Muscle of back (tissue), 13 donors: ENCODE results near the gene DMRTB1. TPM values are rescaled to one million over a fixed set of nuclear protein-coding genes. Genes with fewer than 3 reads are reported as not detected.

Source experiments
- DNase-seq, 3 donors: peaks; one replicate each; pipeline versions ENCODE4 v3.0.0 to v3.0.0-alpha.2; 2013
- long read RNA-seq, 9 donors: transcript quantifications; one replicate each; lab custom pipeline, GENCODE V29; 2026
- polyA plus RNA-seq, 10 donors: library from polyadenylated mRNA; unstranded; fragments of 120-200 nt; gene quantifications; one replicate each; pipeline ENCODE4 v1.2.1, GENCODE V29; 2013; ENCODE audit not compliant: insufficient read length in 10 of 10

DMRTB1 gene
- polyA plus RNA-seq = under 1 TPM in 2 of 10 donors, not detected in 8; 0.11 to 0.26 TPM
- long read RNA-seq, donor 1 = 0 reads
- long read RNA-seq, donor 2 = 0 reads
- long read RNA-seq, donor 3 = 0 reads
- long read RNA-seq, donor 4 = 0 reads
- long read RNA-seq, donor 5 = 0 reads
- long read RNA-seq, donor 6 = 0 reads
- long read RNA-seq, donor 7 = 0 reads
- long read RNA-seq, donor 8 = 0 reads
- long read RNA-seq, donor 9 = 0 reads

DNA sequence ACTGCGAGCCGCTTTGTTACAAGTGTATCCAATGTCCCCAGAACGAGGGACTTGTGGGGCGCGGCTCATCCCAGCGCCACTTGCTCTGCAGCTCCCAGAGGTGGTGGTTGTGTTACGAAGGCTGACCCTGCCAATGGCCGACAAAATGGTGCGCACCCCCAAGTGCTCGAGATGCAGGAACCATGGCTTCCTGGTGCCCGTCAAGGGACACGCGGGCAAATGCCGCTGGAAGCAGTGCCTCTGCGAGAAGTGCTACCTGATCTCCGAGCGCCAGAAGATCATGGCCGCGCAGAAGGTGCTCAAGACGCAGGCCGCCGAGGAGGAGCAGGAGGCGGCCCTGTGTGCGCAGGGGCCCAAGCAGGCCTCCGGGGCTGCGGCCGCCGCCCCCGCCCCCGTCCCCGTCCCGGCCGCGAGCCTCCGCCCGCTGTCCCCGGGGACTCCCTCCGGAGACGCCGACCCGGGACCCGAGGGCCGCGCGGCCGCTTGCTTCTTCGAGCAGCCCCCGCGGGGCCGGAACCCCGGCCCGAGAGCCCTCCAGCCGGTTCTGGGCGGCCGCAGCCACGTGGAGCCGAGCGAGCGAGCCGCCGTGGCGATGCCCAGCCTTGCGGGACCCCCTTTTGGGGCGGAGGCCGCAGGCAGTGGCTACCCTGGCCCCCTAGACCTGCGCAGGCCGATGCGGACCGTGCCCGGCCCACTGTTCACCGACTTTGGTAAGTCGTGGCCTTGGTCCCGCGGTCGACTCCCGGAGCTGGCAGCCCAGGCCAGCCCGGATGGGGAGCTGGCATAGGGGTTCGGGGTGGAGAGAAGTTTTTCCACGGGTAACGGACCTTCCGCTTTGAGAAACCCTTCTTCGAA lies at the start of gene DMRTB1:
Gene DMRTB1 (plus strand): TSS at position 79 of the 855 bp plus-strand sequence. CDS start 55 bp downstream, at position 134.
- no peak for DNase-seq

DNA sequence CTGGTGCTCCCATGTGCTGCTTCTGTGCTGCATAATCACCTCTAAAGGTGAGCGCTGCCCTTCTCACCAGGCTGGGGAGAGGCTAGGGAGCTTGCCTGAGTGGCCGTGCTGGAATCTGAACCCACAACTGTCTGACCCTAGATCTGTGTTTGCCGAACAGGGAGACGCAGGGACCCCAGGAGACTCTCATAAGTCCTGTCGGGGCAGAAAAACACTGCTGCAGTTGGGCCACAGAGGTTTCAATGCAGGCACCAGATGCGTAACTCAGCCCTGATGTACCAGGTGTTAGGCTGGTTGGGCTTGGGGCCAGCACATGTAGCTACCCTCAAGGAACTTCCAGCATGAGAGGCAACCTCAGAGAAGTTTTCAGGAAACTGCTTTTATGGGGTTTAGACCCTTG lies 49.5 kb upstream of the DMRTB1 start:
- DNase-seq = no peak

DNA sequence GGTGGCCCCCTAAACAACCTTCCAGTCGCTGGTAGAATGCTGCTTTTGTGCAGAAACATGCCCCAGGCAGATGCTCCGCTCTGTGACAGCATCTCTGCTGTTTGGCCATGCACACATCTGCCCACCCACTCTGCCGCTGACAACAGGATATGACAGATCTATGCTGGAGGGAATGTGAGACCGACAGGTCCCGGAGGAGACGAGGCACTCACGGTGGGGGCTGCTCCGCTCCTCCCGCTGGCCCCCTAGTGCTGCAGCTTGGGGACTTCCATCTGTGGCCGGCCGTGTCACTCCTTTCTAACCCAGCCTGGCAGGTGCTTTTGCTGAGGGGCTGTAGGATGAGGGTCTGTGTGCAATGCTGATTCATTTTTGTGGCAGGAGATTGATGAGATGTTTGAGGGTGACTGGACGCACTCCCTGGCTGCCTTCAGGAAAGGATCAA lies 49.1 kb upstream of the DMRTB1 start:
- DNase-seq = peak in 2 of 3 donors; percentile 25 to 37

GRCh38 chr1:53410701-53411100 lies 48.5 kb upstream of the DMRTB1 start:
- no peak for DNase-seq

- no peak for DNase-seq
These were observed 47.6 kb upstream of the DMRTB1 start for GRCh38 chr1:53411541-53412152.

DNA sequence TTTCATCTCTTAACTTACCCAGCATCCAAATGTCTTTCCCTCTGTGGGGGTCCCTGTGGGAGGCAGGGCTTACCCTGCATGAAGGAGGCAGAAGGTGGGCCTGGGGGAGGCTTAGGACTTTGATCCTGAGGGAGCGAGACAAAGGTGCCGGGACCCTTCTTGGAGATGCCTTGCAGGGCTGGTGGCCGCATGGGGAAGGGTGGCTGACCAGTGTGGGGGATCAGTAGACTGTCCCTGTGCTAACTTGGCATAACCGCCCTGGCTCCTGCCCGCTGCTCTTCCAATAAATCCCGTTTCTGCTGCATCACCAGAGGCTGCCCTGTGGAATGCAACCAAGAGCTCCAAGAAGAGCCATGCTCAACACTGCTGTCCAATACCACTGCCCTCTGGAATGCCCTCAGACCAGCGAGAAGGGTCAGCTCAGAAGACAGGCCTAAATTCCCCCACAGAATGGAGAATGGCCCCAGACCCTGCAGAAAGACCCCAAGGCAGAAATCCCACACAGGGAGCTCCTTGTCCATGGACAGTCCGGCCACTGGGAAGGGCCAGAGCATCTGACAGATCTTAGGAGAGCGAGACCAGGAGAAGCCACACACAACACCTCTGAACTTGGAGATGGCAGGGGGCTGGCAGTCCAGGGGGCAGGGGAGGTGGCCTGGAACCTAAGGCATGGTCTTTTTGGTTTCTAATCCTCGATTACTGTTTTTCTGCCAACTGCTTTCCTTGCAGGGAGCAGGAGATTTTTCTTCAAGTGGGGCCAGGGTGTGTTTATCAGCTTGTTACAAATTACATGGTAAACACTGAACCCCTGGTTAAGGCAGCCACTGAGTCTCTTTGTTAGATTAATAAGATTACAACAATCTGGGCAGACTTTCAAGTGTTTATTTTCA lies 46.7 kb upstream of the DMRTB1 start:
- DNase-seq = no peak

DNA sequence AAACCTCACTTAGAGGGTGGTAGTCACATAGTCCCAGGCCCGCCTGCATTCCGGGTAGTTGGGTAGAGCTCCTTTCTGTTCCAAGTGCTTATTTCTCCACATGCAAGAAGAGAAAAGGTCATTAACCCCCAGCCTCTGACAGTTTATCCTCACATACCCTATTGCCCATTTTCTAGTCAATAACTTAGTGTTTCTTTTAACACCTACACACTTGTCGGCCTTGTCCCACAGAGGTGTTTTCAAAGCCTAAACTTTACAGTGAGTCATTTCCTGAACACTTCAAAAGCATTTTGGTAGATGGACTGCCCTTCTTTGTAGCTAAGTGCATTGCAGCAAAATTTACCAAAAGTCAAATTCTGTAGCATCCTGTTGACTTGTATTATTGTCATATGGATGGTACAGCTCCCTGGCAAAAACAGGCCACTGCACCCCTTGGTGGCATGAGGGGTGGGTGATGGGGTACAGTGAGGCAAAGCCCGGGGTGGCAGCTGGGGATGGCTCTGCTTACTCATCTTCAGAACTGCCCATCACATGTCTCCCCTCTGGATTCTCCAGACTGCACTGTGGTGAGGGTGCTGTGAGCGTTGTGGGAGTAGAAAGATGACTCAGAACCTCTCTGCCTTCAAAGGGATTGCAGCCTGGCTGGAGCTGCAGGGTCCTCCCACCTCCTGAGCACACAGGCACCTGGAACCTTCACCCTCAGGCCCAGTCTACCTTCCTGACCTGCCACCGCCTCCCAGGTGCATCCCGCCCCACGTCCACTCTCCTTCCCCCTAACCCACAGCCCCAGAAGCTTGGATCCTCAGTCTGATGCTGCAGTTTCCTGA lies 45.8 kb upstream of the DMRTB1 start:
- peak in 1 of 3 donors; percentile 34 for DNase-seq

DNA sequence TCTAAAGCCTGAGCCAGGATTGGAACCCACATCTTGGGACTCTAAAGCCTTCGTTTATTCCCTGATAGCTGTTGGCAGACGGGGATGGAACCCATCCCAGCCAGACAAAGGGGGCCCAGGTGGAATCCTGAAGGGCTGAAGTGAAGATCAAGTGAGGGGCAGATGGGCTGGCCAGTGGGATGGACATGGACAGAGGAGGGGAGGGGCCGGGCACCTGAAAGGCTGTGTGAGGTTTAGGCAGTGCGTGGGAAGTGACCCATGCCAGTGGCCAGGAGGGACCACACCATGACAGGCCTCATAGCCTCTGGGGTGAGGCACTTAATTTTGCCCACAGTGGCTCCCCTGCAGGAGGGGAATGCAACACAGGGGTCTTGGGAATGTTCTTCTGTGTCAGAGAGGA lies 44.6 kb upstream of the DMRTB1 start:
- no peak for DNase-seq

GRCh38 chr1:53415432-53415831 lies 43.8 kb upstream of the DMRTB1 start:
- no peak for DNase-seq

DNA sequence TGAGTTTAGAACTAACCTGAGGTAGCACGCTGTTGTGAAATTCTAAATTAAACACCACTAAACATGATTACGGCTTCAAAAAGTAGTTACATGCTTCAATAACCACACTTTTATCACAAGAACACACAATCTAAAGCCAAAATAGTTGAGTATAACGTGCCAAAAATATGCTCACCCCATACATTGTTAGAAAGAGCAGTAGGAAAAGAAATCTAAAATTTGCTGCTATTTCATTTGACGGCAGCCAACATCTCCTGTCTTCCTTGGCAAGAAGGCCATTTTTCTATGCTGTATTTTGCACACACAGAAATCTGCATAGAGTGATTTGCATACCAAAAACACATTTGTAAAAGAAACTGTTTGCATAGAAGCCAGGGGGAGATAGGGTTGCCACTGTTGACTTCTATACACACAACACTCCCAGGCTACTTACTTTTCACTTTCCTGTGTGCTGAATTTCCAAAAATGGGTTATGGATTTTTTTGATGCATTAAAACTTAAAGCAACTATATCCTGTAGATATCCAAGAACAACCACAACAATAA lies 42.9 kb upstream of the DMRTB1 start:
- DNase-seq = no peak

DNA sequence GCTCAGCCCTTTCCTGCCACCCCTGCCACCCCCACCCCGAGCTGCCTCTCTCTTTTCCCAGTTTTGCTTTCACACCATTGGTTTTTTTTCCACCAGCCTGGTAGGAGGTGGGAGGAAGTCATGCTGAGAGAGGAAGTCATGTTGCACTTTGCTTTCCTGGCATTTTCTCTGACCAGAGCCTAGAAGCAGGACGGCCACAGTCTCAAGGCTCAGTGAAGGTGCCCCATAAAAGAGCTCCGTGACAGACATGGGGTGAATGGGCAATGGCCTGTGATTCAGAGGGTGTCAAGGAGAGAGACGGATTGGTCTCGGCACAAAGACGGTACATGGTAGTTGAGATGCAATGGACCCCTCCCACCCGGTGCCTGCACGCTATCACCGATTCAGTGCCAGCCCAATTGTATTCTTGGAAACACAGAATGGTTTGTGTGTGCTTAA lies 42.1 kb upstream of the DMRTB1 start:
- no peak for DNase-seq

- no peak for DNase-seq
These were observed 40.2 kb upstream of the DMRTB1 start for GRCh38 chr1:53419034-53419433.

DNA sequence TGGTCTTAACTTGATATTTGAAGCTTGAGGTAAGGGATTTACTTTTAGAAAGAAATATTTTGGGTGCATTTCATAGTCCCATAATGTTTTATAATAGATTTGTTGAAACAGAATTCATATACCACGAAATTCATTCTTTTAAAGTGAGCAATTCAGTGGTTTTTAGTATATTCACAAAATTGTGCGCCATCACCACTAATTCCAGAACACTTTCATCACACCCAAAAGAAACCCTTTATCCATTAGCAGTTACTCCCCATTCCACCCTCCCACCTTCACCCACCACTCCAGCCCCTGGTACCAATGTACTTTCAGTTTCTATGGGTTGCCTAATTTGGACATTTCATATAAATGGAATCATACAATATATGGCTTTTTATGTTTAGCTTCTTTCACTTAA lies 38.9 kb upstream of the DMRTB1 start:
- no peak for DNase-seq

GRCh38 chr1:53421208-53421607 lies 38.0 kb upstream of the DMRTB1 start:
- DNase-seq = no peak

- DNase-seq = peak in 1 of 3 donors; percentile 23
These were observed 28.9 kb upstream of the DMRTB1 start for GRCh38 chr1:53430261-53430660.

GRCh38 chr1:53430779-53431178 lies 28.4 kb upstream of the DMRTB1 start:
- no peak for DNase-seq

- DNase-seq = no peak
These were observed 28.0 kb upstream of the DMRTB1 start for GRCh38 chr1:53431244-53431643.

- DNase-seq = no peak
These were observed 27.2 kb upstream of the DMRTB1 start for GRCh38 chr1:53431805-53432565.

- no peak for DNase-seq
These were observed 26.6 kb upstream of the DMRTB1 start for GRCh38 chr1:53432611-53433010.
